Erythroblast (primary cell): ENCODE data around the gene ZFP91.

Experiments
- GATA1 ChIP-seq: IDR thresholded peaks from 2 replicates; pipeline ENCODE4 v1.6.1; 2011; ENCODE audit warnings: low read depth, mild to moderate bottlenecking, control low read depth, low read length, moderate library complexity
- POLR2A ChIP-seq: IDR thresholded peaks from 2 replicates; pipeline ENCODE4 v1.6.1; 2011; ENCODE audit warnings: mild to moderate bottlenecking, low read length

DNA sequence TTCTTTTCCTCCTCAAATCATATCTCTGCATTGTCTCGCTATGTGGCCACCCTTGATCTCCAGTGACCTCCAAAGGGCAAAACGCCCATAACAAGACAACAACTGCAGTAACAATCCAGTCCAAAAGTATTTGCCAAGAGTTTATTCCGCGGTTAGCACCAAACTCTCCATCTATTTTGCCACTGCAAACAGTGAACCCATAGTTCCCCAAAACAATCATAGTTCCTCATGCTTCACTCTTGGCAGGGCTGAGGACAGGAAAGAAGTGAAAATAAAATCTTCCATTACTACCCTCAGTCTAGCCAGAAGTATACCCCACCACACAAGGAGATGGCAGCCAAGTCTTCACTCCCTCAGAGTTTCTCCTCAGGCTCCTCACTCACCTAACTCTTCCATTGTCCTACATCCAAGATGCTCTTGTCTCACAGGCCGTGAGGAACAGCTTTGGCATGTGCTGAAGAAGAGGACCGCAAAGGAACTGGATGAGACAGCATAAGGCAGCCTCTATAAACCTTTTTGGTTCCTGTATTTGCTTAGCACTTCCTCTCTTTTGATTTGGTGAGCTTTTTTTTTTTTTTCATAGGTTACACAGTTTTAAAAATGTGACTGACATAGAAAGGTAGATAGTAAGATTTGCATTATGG, 3.4 kb upstream of the ZFP91 start, which contains the start of gene LPXN:
- TF ChIP-seq POLR2A: no peak
- no peak for TF ChIP-seq GATA1
